Epithelial cell of proximal tubule (primary cell): ENCODE measurements around the gene PPM1N. TPM values are rescaled to one million over a fixed set of nuclear protein-coding genes. Genes with fewer than 3 reads are reported as not detected.

Experiments used
- DNase-seq: peaks from one replicate; pipeline ENCODE4 v3.0.0-alpha.2; 2011; ENCODE audit warnings: low read depth
- H3K4me3 ChIP-seq: 2 replicates; pipeline ENCODE4 v1.5.1; 2011; ENCODE audit warnings: low read depth, mild to moderate bottlenecking, low read length
- CTCF ChIP-seq: conservative IDR thresholded peaks from 2 replicates; pipeline ENCODE4 v1.5.1; 2012; ENCODE audit warnings: low read depth, mild to moderate bottlenecking, low read length
- total RNA-seq: library from RNA; depleted of rRNA; stranded (reverse); fragments of >200 nt; gene quantifications from 2 replicates; pipeline ENCODE4 v1.2.3, GENCODE V29; 2015

The PPM1N gene
- total RNA-seq, 1 donor from 2014 or later: 0.17 TPM

- DNase-seq: no peak
- no peak overlapping the region for H3K4me3 ChIP-seq
- no peak for TF ChIP-seq CTCF
Observed at GRCh38 chr19:45511074-45511473, 12.8 kb downstream of the PPM1N start.

GRCh38 chr19:45512881-45513483, 14.7 kb downstream of the PPM1N start:
- no peak overlapping the region for H3K4me3 ChIP-seq
- DNase-seq: no peak
- TF ChIP-seq CTCF: no peak

- H3K4me3 ChIP-seq: no peak overlapping the region
- no peak for DNase-seq
- TF ChIP-seq CTCF: no peak
Observed at GRCh38 chr19:45514376-45515051, 16.3 kb downstream of the PPM1N start.

GRCh38 chr19:45515081-45515624, 16.9 kb downstream of the PPM1N start:
- DNase-seq: no peak
- H3K4me3 ChIP-seq: no peak overlapping the region
- no peak for TF ChIP-seq CTCF

- no peak for DNase-seq
- no peak overlapping the region for H3K4me3 ChIP-seq
- TF ChIP-seq CTCF: no peak
Observed at GRCh38 chr19:45515807-45516401, 17.7 kb downstream of the PPM1N start.

GRCh38 chr19:45517238-45517637, 19.0 kb downstream of the PPM1N start:
- no peak for DNase-seq

More at GRCh38 chr19:45517238-45517637, 19.0 kb downstream of the PPM1N start:
- no peak overlapping the region for H3K4me3 ChIP-seq
- no peak for TF ChIP-seq CTCF
